Fibroblast of lung (primary cell): ENCODE measurements around the gene XRCC1.

ENCODE experiments used
- CTCF ChIP-seq, 2 donors: IDR thresholded peaks in 1 of 2; conservative IDR thresholded peaks in 1 of 2; 1 replicate in 1 of 2; 2 replicates in 1 of 2; pipeline ENCODE4 v1.5.1; 2011 to 2012; ENCODE audit warnings: low read length in 2 of 2, control low read depth in 1 of 2, inconsistent platforms in 1 of 2, low read depth in 1 of 2, mild to moderate bottlenecking in 1 of 2
- EZH2 ChIP-seq: IDR thresholded peaks from 2 replicates; pipeline ENCODE4 v1.5.1; 2012; ENCODE audit warnings: low read length, control low read depth, mild to moderate bottlenecking; ENCODE audit errors: missing control alignments

- TF ChIP-seq CTCF (conservative IDR thresholded peaks at IDR 0.05 in 1 of 2, IDR thresholded peaks at IDR 0.05 in 1 of 2; ENCODE audit: low read depth in 1 of 2, low read length in 2 of 2) (peak; percentile 80 to 96), EZH2 (no peak)
These were observed 20.0 kb downstream of the XRCC1 start for GRCh38 chr19:43555185-43555770.
